ENCODE measurements around the gene ABI1.
A peak's percentile ranks its signal among the peaks of the same experiment; 100 is the strongest.

The ABI1 gene

DNA sequence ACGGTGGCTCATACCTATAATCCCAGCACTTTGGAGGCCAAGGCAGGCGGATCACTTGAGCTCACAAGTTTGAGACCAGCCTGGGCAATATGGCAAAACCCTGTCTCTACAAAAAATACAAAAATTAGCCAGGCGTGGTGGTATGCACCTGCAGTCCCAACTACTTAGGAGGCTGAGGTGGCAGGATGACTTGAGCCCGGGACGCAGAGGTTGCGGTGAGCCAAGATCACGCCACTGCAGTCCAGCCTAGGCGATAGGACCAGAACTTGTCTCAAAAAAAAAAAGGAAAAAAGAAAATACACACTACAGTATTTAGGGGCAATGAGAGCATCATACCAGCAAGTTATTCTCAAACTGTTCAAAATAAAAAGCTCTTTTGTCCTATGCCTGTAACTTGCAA, 59.5 kb downstream of the ABI1 start:
- TF ChIP-seq, protein P1, sequence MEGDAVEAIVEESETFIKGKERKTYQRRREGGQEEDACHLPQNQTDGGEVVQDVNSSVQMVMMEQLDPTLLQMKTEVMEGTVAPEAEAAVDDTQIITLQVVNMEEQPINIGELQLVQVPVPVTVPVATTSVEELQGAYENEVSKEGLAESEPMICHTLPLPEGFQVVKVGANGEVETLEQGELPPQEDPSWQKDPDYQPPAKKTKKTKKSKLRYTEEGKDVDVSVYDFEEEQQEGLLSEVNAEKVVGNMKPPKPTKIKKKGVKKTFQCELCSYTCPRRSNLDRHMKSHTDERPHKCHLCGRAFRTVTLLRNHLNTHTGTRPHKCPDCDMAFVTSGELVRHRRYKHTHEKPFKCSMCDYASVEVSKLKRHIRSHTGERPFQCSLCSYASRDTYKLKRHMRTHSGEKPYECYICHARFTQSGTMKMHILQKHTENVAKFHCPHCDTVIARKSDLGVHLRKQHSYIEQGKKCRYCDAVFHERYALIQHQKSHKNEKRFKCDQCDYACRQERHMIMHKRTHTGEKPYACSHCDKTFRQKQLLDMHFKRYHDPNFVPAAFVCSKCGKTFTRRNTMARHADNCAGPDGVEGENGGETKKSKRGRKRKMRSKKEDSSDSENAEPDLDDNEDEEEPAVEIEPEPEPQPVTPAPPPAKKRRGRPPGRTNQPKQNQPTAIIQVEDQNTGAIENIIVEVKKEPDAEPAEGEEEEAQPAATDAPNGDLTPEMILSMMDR (IDR thresholded peaks at IDR 0.05; ENCODE audit: control extremely low read depth, extremely low read depth, low read depth, missing control alignments), result no peak
- CTCF ChIA-PET, result interaction anchor here (1.0 to 1.3 kb wide), 3 partner anchors 13 to 59 kb away, joined by 3 read pairs; no protein-coding TSS in a partner anchor
- DNase-seq (ENCODE audit: extremely low spot score), result no peak
- POLR2A ChIA-PET, result interaction anchor here (1.2 kb wide), 1 partner anchor 20 kb away, joined by 3 read pairs; no protein-coding TSS in a partner anchor

DNA sequence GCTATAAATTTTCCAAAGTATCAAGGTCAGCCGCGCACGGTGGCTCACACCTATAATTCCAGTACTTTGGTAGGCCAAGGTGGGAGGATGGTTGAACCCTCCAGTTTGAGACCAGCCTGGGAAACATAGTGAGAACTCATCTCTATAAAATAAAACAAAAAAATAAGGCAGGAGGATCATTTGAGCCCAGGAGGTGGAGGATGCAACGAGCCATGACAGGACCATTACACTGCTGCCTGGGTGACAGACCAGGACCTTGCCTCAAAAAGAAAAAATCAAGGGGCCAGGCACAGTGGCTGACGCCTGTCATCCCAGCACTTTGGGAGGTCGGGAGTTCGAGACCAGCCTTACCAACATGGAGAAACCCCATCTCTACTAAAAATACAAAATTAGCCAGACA, 60.3 kb downstream of the ABI1 start:
- CTCF ChIA-PET, result interaction anchor here (1.6 kb wide), 1 partner anchor 10 kb away, joined by 3 read pairs; no protein-coding TSS in a partner anchor
- POLR2A ChIA-PET, result no interaction called here
- DNase-seq (ENCODE audit: extremely low spot score), result no peak
- TF ChIP-seq, protein P1 (IDR thresholded peaks at IDR 0.05; ENCODE audit: control extremely low read depth, extremely low read depth, low read depth, missing control alignments), result no peak

DNA sequence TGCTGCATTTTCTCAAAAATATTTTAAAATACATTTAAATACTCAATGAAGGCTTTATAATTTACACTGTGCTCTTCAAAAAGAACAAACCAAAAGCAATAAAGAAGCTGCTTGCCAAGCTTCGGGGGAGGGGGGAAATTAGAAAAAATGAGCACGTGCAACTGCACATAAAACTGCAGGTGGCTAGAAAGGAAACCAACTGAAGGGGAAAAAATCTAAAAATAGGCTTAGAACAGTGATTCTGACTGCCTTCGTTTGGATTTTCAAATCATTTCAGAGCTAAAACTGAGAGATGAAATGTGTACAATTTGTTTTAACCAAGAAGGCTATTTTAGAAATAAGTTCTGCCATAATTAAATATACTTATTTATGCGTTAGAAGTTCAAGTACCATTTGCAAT, 61.4 kb downstream of the ABI1 start:
- DNase-seq (ENCODE audit: extremely low spot score), result peak; percentile 26
- ChIA-PET CTCF (interaction anchor here (1.0 to 1.6 kb wide), 5 partner anchors 8 to 73 kb away, joined by 3 to 5 read pairs (median 3); no protein-coding TSS in a partner anchor), POLR2A (no interaction called here)
- TF ChIP-seq, protein P1 (IDR thresholded peaks at IDR 0.05; ENCODE audit: control extremely low read depth, extremely low read depth, low read depth, missing control alignments), result no peak

DNA sequence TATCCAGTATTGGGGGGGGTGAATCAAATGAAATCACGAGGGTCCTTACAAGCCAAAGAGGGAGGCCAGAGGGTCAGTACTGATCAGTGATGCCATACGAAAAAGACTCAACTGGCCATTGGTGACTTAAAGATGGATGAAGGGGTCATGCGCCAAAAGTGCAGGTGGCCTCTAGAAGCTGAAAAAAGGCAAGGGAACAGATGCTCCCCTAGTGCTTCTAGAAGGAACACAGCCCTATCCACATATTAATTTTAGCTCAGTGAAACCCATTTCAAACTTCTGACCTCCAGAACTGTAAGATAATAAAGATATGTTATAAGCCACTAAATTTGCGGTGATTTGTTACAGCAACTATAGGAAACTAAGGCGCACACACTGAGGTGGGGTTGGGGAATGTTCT, 62.5 kb downstream of the ABI1 start:
- ChIA-PET CTCF (interaction anchor here (0.9 to 2.6 kb wide), 9 partner anchors 9 to 72 kb away, joined by 3 to 8 read pairs (median 3); partner anchors contain the start of gene ABI1), POLR2A (no interaction called here)
- TF ChIP-seq, protein P1 (IDR thresholded peaks at IDR 0.05; ENCODE audit: control extremely low read depth, extremely low read depth, low read depth, missing control alignments), result no peak
- DNase-seq (ENCODE audit: extremely low spot score), result no peak

DNA sequence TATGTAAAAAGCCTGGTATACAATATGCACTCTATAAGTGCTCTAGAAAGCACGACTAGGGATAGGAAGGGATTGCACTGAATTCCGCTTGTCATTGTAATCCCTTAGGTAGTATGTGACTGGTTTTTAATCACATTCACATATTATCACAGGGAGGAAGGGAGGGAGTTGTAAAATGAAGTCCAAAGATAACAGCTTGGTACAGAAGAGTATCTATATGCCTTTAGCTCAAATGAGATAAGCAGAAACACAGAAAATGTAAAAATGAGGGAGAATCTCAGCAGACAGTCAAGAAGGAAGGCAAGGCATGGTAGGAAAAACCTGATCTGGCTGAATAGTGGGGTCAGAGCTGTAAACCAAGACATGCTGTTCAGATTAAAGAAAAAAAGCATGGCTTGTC, 63.4 kb downstream of the ABI1 start:
- DNase-seq (ENCODE audit: extremely low spot score), result no peak
- POLR2A ChIA-PET, result no interaction called here
- TF ChIP-seq, protein P1 (IDR thresholded peaks at IDR 0.05; ENCODE audit: control extremely low read depth, extremely low read depth, low read depth, missing control alignments), result no peak
- CTCF ChIA-PET, result interaction anchor here (1.0 to 2.6 kb wide), 5 partner anchors 10 to 71 kb away, joined by 4 to 8 read pairs (median 6); partner anchors contain the start of gene ABI1

DNA sequence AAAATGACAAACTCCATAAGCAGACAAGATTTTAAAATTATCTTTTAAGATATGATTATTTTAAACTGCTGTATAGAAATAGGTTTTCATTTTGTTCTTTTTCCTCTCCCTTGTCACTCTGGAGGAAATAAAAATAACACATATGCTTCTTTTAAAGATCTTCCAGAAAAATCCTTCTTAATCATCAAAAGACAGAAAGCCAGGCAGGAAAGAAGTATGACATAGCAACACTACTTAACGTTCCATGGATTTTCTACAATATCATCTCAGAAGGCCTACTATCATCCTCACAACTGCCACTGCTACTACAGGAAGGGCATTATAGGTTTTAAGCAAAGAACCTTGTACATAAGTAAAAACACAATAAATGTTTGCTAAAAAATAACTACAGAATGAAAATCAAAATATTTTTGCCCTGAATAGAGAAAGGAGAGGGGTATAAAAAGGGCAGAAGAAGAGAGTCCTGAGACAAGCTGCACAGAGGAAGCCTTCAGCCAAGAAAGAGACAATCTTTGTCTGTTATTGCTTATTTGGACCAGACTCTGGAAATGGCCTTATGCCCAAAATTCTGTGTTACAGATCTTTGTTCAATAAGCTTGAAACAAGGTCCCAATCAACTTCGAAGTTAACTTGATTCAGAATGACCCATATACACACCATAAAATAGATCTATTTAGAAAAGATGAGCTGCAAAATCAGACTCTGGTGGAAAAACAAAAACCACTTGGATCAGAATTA, 67.8 kb downstream of the ABI1 start:
- DNase-seq (ENCODE audit: extremely low spot score), result no peak
- POLR2A ChIA-PET, result no interaction called here
- CTCF ChIA-PET, result interaction anchor here (0.8 to 1.0 kb wide), 3 partner anchors 12 to 108 kb away, joined by 3 to 6 read pairs (median 3); no protein-coding TSS in a partner anchor
- TF ChIP-seq, protein P1 (IDR thresholded peaks at IDR 0.05; ENCODE audit: control extremely low read depth, extremely low read depth, low read depth, missing control alignments), result no peak

Data from GM10248 (cell line).